ENCODE results near the gene TOX3. TPM values are rescaled to one million over a fixed set of nuclear protein-coding genes. Genes with fewer than 3 reads are reported as not detected.

TOX3 gene
- total RNA-seq, 4 donors from 2014 or later = 0.51 to 3.8 (median 1.9) TPM

DNA sequence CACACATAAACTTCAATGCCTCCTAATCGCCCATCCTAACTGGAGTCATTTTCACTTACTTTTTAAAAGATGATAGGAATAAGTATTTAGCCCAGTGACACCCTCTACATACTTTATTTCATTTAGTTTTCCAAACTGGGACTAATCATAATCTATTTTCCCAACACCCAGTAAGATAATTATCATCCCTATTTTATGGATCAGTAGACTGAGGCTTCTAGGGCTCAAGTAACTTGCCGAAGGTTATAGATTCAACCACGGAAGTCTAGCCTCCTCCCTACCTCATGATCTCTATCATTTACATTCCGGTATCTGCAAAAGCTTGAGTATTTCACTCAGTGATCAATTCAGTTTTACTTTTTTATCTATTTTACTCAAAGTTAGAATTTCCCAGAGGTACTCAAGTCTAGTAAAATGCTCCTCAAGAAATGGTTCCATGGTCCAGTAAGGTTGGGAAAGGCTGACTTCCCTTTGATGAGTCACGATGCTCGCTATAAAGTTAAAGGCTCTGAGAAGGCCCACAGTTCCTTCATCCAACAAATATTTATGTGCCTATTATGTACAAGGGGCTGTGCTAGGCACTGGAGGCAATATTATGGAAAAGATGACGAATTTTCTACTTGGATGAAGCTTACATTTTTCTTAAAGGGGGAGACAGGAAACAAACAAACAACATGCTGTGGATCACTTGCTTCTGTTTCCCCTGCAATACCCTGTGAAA lies 75.1 kb downstream of the TOX3 start:
- DNase-seq (ENCODE audit: low spot score in 2 of 2) = no peak
- intact Hi-C loops (cut with DNase I; ENCODE audit: low total_unique reads) = no loop called here
- TF ChIP-seq, protein P1, sequence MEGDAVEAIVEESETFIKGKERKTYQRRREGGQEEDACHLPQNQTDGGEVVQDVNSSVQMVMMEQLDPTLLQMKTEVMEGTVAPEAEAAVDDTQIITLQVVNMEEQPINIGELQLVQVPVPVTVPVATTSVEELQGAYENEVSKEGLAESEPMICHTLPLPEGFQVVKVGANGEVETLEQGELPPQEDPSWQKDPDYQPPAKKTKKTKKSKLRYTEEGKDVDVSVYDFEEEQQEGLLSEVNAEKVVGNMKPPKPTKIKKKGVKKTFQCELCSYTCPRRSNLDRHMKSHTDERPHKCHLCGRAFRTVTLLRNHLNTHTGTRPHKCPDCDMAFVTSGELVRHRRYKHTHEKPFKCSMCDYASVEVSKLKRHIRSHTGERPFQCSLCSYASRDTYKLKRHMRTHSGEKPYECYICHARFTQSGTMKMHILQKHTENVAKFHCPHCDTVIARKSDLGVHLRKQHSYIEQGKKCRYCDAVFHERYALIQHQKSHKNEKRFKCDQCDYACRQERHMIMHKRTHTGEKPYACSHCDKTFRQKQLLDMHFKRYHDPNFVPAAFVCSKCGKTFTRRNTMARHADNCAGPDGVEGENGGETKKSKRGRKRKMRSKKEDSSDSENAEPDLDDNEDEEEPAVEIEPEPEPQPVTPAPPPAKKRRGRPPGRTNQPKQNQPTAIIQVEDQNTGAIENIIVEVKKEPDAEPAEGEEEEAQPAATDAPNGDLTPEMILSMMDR (IDR thresholded peaks at IDR 0.05) = no peak
- TF ChIP-seq POLR2A (IDR thresholded peaks at IDR 0.05) = no peak
- H3K4me3 ChIP-seq (ENCODE audit: low read depth, poor library complexity, severe bottlenecking) = no peak overlapping the region
- 81 to 87% methylated on average over 7 of the region's 7 CpGs for WGBS, 2 donors

DNA sequence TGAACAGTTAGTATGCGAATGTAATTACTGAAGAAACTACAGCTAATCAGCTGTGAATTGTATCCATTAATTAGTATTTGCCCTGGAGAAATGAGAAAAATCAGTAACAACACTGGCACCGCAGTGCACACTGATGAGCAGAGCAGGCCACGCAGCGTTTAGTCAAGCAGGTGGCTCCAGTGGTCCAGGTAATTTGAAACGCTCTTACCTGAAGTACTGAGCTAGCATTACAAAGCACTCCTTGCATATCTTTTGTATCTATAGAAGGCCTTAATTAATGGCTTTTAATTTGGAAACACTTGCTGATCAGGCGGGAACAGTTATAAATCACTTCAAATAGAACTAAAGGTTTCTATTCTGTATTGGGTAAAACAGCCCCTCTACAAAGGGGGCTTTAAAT lies 76.4 kb downstream of the TOX3 start:
- intact Hi-C loops (cut with DNase I; ENCODE audit: low total_unique reads) = no loop called here
- 87% methylated on average over 6 of the region's 6 CpGs for WGBS, 2 donors
- TF ChIP-seq POLR2A (IDR thresholded peaks at IDR 0.05) = no peak
- TF ChIP-seq, protein P1 (IDR thresholded peaks at IDR 0.05) = no peak

DNA sequence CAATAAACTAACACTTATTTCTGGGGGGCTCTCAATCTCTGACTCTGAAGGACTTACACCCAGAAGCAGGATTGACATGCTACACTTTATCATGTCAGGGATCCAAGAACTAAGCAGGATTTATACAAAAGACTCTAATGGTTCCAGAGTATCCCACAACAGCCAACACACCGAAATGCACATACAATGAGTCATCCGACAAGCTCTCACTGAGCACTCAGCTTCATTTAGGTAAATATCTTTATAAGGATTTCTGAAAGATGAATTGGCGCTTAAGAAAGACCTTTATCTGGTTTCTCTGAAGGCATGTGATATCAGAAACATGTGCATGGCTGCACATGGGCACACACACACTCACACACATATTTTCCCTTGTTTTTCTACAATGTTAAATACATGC lies 77.2 kb downstream of the TOX3 start:
- WGBS, 2 donors = 48 to 62% methylated on average over 3 of the region's 3 CpGs
- no peak for DNase-seq (ENCODE audit: low spot score in 2 of 2)
- H3K4me3 ChIP-seq (ENCODE audit: low read depth, poor library complexity, severe bottlenecking) = no peak overlapping the region
- intact Hi-C loops (cut with DNase I; ENCODE audit: low total_unique reads) = no loop called here
- TF ChIP-seq, protein P1 (IDR thresholded peaks at IDR 0.05) = no peak
- TF ChIP-seq POLR2A (IDR thresholded peaks at IDR 0.05) = no peak

More for the DNA sequence above, 76.4 kb downstream of the TOX3 start:
- DNase-seq (ENCODE audit: low spot score in 2 of 2) = no peak
- H3K4me3 ChIP-seq (ENCODE audit: low read depth, poor library complexity, severe bottlenecking) = no peak overlapping the region

DNA sequence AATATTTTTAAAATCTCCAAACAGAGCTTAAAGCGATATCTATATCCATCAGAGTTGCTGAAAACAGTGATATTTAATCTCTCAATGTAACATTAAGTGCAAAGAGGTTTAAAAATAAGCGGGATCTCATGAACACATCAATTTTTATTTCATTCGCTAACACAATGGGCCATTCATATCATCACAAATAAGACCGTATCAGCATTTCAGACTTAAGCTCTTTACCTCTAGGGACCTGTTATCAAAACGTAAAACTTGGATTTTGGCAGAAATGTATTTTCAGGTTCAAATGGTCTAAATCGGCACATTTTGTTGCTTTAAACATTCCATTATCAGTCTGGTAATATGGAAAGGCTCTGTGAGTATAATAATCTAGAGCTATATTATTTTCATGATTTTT lies 77.9 kb downstream of the TOX3 start:
- intact Hi-C loops (cut with DNase I; ENCODE audit: low total_unique reads) = no loop called here
- 91 to 92% methylated on average over 6 of the region's 6 CpGs for WGBS, 2 donors
- no peak for DNase-seq (ENCODE audit: low spot score in 2 of 2)
- no peak overlapping the region for H3K4me3 ChIP-seq (ENCODE audit: low read depth, poor library complexity, severe bottlenecking)
- no peak for TF ChIP-seq POLR2A (IDR thresholded peaks at IDR 0.05)
- TF ChIP-seq, protein P1 (IDR thresholded peaks at IDR 0.05) = no peak

DNA sequence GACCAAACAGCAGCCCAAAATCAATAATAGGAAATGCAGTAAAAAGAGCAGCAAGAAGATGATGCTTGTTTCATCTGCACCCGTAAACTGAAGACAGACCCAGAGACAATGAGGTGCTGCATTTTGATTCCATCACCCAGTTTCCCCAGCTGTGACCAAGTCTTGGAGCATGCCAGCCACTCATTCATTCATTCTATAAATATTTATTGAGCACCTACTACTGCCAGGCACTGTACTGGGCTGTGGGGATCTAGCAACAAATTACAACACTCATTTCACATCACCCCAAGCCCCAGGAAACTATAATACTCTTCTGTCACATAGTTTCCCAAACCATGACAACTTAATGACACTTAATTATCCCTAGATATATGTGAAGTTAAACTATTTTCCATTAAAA lies 79.2 kb downstream of the TOX3 start:
- no peak for DNase-seq (ENCODE audit: low spot score in 2 of 2)
- WGBS, 2 donors = 90 to 95% methylated on average over 1 of the region's 1 CpG
- TF ChIP-seq, protein P1 (IDR thresholded peaks at IDR 0.05) = no peak
- no peak for TF ChIP-seq POLR2A (IDR thresholded peaks at IDR 0.05)
- no peak overlapping the region for H3K4me3 ChIP-seq (ENCODE audit: low read depth, poor library complexity, severe bottlenecking)
- intact Hi-C loops (cut with DNase I; ENCODE audit: low total_unique reads) = no loop called here

DNA sequence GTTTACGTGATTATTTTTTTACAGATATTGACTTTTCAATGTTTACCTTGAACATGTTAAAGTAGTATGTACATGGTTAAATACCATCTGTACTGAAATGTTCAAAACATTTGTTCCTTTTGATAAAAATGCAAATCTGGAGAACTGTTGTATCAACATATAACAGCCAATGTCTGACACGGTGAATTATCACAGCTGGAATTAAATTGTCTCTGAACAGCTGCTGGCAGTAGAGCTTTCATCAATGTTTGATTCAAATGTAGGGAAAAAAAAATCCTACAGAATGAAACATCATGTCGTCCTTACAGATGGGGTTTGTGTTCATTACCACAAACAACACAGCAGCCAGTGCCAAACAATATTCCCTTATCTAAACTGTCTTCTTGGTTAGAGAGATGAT lies 79.9 kb downstream of the TOX3 start:
- no peak overlapping the region for H3K4me3 ChIP-seq (ENCODE audit: low read depth, poor library complexity, severe bottlenecking)
- no peak for DNase-seq (ENCODE audit: low spot score in 2 of 2)
- intact Hi-C loops (cut with DNase I; ENCODE audit: low total_unique reads) = no loop called here
- WGBS, 2 donors = 57 to 63% methylated on average over 3 of the region's 3 CpGs
- no peak for TF ChIP-seq POLR2A (IDR thresholded peaks at IDR 0.05)
- TF ChIP-seq, protein P1 (IDR thresholded peaks at IDR 0.05) = no peak

Data from lower leg skin (tissue), 4 donors.